ENCODE data around the gene ENTPD6.
A peak's percentile ranks its signal among the peaks of the same experiment; 100 is the strongest.
"Not testable (repeated sequence)": the region's sequence is repeated elsewhere in the genome, so short reads cannot be mapped to it uniquely, and the experiment has no call there.

Gene ENTPD6

DNA sequence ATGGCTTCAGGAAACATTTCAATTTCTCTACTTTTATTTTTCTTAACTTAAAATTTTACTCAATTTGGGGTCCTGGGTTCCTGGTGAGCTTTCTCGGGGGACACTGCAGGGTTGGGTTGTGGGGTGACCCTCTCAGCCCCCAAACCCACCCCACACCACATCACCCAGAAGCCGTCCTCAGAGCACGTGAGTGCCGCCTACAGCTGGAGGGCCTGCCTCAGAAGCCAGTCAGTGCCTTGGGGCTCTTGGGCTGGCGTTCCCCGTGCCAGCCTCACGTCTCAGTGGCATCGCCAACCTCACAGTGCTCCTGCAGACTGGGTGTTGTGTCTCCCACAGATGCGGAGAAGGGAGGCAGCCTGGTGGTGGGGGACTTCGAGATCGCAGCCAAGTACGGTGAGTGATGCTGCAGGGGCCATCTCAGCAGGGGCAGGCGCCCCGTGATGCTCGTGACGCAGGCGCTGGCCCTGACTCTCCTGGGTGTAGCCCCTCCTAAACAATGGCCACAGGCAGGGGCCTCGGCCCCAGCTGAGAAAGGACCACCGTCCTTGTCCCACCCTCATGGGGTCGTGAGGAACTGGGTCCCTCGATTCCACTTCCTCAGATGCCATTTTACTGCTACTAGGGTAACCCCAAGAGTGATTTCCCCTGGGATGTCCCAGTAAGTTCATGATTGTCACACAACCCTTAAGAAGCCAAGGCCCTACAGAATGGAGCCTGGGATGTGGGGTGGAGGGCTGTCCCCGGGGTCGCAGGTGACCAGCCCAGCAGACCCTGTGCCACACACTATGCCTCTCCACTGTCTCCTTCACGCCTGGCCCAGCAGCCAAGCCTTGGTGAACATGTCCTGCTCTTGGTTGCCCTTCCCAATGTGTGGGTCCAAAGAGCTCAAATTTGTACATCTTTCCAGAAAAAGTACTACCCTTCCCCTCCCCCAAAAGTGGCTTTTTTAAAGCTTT lies 28.5 kb downstream of the ENTPD6 start:
- no peak for DNase-seq (ENCODE audit: low read depth in 2 of 2)

DNA sequence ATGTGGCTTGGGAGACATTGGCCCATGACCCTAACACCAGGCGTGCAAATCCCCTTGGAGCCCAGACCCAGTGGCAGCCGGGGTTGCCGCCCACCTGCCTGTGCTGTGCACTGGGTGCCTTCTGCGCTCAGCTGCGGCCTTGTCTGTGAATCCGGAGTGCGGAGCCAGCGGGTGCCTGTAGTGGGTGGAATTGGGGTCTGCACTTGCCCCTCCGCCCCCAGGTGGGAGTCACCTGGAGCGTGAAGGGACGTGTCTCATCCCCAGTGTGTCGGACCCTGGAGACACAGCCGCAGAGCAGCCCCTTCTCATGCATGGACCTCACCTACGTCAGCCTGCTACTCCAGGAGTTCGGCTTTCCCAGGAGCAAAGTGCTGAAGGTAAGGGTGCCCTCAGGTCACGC lies 29.4 kb downstream of the ENTPD6 start:
- no peak for DNase-seq (ENCODE audit: low read depth in 2 of 2)

DNA sequence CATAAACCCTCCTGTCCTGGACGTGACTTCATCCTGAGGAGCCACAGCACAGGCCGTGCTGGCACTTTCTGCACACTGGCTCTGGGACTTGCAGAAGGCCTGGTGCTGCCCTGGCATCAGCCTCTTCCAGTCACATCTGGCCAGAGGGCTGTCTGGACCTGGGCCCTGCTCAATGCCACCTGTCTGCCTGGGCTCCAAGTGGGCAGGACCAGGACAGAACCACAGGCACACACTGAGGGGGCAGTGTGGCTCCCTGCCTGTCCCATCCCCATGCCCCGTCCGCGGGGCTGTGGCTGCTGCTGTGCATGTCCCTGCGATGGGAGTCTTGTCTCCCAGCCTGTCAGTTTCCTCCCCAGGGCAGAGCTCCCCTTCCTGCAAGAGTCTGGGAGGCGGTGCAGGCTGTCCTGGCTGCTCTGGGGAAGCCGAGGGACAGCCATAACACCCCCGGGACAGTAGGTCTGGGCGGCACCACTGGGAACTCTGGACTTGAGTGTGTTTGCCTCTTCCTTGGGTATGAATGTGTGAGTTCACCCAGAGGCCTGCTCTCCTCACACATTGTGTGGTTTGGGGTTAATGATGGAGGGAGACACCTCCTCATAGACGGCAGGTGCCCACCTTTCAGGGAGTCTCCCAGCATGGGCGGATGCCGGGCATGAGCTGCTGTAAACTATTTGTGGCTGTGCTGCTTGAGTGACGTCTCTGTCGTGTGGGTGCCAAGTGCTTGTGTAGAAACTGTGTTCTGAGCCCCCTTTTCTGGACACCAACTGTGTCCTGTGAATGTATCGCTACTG lies 30.3 kb downstream of the ENTPD6 start:
- no peak for DNase-seq (ENCODE audit: low read depth in 2 of 2)

DNA sequence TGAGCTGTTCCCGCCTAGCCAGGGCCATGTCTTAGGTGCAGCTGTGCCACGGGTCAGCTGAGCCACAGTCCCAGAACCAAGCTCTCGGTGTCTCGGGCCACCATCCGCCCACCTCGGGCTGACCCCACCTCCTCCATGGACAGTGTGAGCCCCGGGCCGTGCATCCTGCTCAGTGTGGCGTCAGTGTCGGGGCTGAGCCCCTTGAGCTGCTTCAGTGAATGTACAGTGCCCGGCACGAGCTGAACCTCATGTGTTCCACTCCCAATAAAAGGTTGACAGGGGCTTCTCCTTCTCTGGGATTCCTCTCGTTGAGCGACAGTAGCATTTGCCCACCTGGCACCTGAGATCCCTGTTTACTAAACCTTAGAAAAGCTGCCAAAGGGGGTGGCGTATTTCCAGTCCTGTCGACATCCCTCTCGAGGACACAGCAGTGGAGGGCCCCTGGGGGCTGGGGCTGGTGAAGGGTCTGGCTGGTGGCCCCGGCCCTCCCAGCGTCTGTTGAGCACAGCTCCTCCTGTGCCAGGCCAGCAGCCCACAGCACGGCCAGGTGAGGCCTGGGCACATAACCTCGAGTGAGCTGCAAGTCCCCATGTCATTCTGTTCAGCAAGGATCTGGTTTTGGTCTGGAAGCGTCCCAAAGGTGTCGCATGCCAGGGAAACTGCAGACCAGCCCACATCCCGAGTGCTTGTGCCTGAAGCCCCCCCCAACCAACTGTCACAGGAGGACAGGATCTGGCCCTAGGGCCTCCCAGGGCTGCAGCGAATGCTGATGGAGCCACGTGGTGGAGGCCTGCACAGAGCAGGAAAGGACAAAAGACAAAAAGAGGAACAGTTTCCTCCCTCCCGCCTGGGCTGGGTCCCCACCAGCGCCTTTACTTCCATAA lies 31.2 kb downstream of the ENTPD6 start:
- DNase-seq (ENCODE audit: low read depth in 2 of 2): no peak

DNA sequence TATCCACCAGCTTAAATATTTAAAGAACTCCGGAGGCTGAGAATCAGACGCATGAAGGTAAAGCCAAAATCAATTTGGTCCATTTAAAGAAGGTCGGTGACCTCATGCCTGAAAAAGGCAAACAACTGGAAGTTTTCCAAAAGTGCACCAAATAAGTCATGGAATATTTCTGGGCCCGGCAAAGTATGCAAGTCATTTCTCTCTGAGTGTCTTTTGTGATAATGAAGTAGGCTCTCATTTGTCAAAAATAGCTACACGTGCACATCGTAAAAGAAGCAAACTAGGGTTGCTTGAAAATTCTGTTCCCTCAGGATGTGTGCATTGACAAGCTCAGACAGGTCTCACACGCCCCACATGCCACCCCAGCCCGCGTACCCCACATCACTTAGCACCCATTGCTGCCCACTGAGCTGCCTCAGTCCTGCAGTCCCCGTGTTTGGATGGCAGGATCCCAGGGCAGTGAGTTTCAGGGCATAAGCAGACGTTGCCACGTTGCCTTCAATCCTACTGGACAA lies 31.9 kb downstream of the ENTPD6 start:
- DNase-seq (ENCODE audit: low read depth in 2 of 2): no peak

DNA sequence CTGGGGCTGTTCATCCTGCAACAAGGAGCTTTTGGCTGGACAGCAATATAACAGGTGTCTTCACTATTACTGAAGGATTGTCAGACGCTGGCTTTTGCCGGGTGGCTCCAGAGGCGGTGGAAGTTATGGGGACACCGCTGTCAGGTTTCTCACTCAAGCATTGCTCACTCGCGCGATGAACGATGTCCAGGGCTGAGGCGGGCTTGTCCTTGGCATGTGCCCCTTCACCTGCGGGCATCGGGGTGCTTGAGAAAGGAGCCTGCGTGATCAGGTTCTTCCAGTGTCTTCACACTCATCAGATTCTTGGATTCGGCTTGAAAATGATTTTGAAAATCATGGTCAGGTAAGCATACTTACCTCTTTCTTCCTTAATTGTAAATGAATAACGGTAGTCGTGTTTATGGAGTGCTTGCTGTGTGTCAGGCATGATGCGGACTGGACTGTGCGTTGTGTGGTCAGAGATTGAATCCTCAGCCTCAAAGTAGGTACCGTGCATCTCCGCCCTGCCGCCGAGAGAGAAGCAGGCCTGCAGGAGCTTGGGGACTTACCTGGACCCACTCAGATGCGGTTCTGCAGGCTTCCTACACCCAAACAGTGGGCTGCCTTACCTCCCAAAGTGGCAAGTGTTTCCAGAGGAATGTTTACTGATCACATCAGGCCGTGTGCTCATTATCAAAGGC lies 34.1 kb downstream of the ENTPD6 start:
- DNase-seq (ENCODE audit: low read depth in 2 of 2): no peak

DNA sequence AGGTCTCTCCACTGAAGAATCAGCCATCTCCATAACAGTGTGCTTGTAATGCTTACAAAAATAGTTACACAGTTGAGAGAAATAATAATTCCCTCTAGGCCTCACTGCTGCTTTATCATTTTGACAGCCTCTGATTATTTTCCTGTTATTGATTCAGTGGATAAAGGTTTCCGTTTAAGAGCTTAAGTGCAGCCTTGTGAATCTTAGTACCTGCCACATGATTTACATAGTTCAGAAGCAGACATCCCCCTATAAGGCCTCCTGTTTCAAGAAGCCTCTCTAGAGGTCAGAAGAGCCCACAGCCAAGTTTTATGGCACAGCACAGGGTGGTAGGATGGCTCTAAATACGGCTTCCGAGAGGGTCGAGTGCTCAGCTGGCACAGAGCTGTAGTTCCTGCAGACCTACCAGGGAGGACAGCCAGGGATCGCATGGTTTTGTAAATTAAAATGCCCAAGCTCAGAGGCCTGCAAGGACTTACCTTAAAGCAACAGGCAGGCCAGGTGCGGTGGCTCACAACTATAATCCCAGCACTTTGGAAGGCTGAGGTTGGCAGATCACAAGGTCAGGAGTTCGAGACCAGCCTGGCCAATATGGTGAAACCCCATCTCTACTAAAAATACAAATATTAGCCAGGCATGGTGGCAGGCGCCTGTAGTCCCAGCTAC lies 34.8 kb downstream of the ENTPD6 start:
- no peak for DNase-seq (ENCODE audit: low read depth in 2 of 2)

DNA sequence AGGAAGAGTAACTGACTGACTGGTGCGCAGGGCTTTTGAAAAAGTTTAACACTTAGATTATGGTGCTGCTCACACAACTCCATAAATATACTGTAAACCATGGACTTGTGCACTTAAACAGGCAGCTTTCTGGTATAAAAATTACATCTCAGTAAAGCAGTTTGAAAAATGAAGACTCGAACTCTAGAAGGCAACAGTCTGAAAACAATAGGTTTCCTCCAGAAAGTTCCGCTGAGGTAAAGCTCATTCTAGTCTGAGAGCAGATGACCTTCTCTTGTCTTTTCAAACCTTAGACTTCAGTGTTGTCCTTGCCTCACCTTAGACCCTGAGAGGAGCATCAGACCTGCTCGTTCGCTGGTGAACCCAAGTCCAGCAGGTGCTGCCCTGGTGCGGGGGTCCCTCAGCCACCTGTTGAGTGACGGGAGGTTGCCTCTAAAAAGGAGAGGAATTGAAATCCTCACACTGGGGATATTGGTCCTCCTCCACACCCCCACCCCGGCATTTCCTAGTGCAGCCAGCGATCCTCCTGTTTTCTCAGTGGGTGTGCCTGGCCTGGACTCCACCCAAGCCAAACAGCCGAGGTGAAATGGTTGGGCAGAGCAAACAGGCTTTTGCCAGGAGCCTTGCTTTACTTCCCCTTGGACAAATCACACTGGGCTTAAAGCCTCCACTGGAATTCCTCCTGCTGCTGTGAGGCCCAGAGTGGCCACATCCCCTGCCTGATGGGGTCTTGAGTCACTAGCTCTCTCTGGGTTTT lies 37.7 kb downstream of the ENTPD6 start:
- DNase-seq (ENCODE audit: low read depth in 2 of 2): no peak

DNA sequence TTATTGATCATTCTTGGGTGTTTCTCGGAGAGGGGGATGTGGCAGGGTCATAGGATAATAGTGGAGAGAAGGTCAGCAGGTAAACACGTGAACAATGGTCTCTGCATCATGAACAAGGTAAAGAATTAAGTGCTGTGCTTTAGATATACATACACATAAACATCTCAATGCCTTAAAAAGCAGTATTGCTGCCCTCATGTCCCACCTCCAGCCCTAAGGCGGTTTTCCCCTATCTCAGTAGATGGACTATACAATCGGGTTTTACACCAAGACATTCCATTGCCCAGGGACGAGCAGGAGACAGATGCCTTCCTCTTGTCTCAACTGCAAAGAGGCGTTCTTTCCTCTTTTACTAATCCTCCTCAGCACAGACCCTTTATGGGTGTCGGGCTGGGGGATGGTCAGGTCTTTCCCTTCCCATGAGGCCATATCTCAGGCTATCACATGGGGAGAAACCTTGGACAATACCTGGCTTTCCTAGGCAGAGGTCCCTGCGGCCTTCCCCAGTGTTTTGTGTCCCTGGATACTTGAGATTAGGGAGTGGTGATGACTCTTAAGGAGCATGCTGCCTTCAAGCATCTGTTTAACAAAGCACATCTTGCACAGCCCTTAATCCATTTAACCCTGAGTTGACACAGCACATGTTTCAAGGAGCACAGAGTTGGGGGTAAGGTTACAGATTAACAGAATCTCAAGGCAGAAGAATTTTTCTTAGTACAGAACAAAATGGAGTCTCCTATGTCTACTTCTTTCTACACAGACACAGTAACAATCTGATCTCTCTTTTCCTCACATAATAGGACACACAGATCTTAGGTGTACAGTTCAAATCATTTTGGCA lies 38.7 kb downstream of the ENTPD6 start:
- DNase-seq (ENCODE audit: low read depth in 2 of 2): not testable (repeated sequence)

DNA sequence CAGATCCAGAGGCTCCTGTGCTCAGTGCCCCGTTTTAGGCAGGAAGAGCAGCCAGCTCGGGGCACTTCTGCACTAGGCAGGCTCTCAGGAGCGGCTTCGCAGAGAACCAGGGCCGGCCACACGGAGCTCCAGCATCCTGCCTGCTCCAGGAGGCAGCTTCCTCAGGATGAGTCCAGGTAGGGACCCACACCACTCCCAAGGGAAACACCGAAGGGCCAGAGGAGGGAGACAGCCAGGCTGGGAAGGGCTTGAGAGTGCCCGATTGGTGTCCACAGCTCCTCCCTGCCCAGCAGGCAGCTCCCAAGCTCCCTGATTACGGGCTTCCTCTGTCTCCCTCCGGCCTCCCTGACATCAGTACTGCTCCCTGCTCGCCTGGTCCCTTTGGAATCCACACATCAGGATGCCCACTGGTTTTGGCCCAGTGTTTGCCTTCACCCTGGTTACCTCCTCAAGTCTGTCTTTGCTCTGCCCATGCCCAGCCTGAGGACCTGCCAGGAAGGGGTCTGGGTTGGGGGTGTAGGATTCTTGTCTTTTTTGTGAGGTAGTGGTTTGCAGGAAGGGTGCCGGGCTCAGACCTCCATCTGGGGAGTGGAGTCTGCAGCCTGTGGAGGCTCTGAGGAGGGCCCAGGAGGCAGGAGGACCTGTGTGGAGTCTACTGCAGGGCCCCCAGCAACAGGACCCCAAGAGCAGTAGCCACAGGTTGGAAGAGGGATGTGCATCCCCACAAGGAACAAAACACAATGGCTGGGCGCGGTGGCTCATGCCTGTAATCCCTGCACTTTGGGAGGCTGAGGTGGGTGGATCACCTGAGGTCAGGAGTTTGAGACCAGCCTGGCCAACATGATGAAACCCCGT lies 41.2 kb downstream of the ENTPD6 start:
- DNase-seq (ENCODE audit: low read depth in 2 of 2): no peak

DNA sequence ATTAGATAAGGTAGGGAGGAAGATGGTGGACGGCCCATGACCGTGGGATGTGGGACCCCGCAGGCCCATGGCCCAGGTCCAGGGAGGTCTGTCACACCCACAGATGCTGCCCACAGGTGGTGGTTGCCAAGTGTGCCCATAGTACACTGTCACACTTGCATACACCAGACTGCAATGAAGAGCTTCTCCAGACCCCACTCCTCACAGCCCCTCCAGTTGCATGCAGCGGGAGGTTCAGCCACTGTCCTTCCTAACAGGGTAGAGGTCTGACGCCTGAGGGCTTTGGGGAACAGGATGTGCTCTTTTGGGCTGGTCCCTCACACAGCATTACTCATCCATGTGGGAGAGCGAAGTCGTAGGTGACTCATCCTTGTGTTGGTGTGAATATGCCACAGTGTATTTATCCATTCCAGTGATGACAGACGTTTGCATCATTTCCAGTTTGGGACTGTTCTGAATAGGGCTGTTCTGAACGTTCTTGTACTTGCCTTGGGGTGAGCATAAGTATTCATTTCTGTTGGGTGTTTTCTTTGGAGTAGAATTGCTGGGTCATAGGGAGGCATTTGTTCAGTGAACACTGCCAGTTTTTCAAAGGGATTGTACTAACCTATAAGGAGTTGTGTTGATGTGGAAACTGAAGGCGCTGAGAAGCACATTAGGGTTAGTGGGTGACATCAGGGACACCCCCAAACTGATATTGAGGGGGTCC lies 42.3 kb downstream of the ENTPD6 start:
- DNase-seq (ENCODE audit: low read depth in 2 of 2): peak in 1 of 2 donors; percentile 20

DNA sequence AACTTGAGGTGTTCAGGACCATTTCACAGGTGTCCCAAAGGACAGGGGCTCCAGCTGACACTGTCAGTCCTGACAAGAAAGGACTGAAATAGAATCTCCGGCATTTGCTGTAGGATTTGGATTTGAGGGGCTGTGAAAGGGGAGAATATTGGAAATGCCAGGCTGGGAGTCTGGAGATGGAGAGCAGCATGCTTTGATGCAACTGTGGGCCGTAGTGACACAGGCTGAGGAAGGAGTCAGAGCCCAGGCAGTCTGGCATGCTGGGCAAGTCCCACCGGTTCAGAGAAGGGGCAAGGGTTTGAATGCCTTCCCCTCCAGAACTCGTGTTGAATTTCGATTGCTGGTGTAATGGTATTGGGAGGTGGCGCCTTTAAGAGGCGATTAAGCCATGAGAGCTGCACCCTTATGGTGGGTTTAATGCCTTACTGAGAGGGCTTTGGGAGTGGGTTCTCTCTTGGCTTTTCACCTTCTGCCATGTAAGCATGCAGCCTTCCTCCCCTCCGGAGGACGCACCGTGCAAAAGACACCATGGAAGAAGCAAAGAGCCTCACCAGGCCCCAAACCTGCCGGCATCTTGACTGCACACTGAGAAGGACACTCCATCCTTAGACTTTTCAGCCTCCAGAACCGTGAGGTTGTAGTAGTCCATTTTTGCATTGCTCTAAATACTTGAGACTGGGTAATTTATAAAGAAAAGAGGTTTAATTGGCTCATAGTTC lies 43.0 kb downstream of the ENTPD6 start:
- DNase-seq (ENCODE audit: low read depth in 2 of 2): no peak

DNA sequence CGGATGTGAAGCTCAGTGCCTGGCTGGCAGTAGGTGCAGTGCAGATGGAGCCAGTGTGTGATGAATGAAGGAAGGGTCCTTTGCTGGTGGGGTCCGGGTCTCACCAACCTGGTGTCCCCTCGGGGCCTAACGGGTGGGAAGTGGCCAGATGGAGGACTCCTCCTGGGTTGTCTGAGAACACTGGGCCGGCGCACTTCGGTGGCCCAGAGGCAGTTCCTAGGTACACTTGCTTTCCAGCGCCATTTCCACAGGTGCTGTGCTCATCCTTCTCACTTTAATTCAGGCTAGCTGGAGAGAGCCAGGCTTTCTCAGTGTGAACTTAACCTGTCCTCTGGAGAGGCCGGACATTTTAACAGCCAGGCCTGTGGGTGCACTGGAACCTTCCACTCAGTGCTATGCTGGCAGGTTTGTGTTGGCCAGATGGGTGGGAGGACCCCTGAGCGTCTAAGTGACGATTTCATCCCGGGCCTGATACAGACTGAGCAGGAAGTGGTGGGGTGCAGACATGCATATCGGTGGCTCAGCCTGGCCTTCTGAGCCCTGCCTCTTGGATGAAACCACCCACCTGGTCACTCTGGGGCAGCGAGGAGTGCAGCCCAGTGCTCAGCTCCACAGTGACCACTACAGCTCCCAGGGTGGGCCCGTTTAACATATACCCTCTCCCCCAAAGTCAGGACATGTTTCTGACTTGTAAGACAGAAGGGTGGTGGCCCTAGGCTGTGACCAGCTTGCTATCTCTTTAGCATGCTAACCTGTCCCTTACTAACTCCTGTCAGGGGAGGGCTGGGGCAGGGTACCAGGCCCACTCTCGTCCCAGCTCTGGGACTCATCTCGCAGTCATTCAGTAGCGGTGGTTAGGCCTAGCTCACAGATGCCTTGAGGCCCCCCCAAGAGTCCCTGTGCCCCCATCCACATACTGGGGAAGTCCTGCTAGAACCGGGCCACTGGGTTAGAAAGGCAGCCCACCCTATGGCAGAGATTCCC lies 44.2 kb downstream of the ENTPD6 start:
- no peak for DNase-seq (ENCODE audit: low read depth in 2 of 2)

DNA sequence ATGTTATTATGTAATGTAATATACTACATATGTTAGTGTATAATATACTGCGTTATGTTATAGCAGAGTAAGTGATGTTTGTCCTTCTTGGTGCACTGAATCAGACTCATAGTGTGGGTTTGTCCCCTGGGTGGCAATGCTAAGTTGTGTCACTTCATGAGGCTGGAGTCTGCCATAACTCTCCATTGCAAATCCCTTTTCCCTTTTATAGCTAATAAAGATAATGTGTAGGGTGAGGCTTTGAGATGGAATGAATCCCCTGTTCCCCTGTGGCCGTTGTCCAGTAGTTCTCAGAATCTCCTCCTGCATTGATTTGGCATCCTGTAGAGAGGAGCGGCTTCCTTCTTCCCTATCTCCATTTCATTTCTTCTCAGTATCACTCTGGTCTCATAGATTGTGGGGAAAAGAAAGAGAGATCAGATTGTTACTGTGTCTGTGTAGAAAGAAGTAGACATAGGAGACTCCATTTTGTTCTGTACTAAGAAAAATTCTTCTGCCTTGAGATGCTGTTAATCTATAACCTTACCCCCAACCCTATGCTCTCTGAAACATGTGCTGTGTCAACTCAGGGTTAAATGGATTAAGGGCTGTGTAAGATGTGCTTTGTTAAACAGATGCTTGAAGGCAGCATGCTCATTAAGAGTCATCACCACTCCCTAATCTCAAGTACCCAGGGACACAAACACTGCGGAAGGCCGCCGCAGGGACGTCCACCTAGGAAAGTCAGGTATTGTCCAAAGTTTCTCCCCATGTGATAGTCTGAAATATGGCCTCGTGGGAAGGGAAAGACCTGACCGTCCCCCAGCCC lies 45.5 kb downstream of the ENTPD6 start:
- not testable (repeated sequence) for DNase-seq (ENCODE audit: low read depth in 2 of 2)

DNA sequence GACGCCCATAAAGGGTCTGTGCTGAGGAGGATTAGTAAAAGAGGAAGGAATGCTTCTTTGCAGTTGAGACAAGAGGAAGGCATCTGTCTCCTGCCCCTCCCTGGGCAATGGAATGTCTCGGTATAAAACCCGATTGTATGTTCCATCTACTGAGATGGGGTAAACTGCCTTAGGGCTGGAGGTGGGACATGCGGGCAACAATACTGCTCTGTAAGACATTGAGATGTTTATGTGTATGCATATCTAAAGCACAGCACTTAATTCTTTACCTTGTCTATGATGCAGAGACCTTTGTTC lies 46.1 kb downstream of the ENTPD6 start:
- not testable (repeated sequence) for DNase-seq (ENCODE audit: low read depth in 2 of 2)

Measured in activated CD8-positive, alpha-beta memory T cell treated with anti-CD3 and anti-CD28 coated beads for 4 hours (primary cell).